Heart right ventricle (tissue), 16 donors: Measurements from ENCODE around the gene GALNT3. TPM values are rescaled to one million over a fixed set of nuclear protein-coding genes. Genes with fewer than 3 reads are reported as not detected.

ENCODE experiments used
- ATAC-seq, 8 donors: fragments of 200-7000 bp; cut with Tn5 transposase; one replicate each; pipeline ENCODE4 v1.9.1; 2020; ENCODE audit warnings: mild to moderate bottlenecking in 8 of 8, moderate library complexity in 8 of 8, moderate number of reproducible peaks in 1 of 8
- DNase-seq, 2 donors: peaks; one replicate each; pipeline ENCODE4 v3.0.0-alpha.2; 2020
- H3K27ac ChIP-seq, 10 donors: fragments of 200-600 bp; sonication (generic) in 2 of 10; one replicate each; pipeline versions ENCODE4 v1.5.0 to v1.8.0; 2020 to 2022; ENCODE audit warnings: mild to moderate bottlenecking in 3 of 10
- H3K27me3 ChIP-seq, 7 donors: fragments of 200-600 bp; one replicate each; pipeline ENCODE4 v1.8.0; 2021 to 2022; ENCODE audit warnings: mild to moderate bottlenecking in 2 of 7
- H3K36me3 ChIP-seq, 9 donors: fragments of 200-600 bp; sonication (generic) in 1 of 9; one replicate each; pipeline versions ENCODE4 v1.5.0 to v1.8.0; 2020 to 2022; ENCODE audit warnings: mild to moderate bottlenecking in 2 of 9
- H3K4me1 ChIP-seq, 9 donors: fragments of 200-600 bp; sonication (generic) in 1 of 9; one replicate each; pipeline versions ENCODE4 v1.5.0 to v1.8.0; 2020 to 2022; ENCODE audit warnings: mild to moderate bottlenecking in 4 of 9
- H3K4me3 ChIP-seq, 10 donors: fragments of 200-600 bp; sonication (generic) in 2 of 10; one replicate each; pipeline versions ENCODE4 v1.5.0 to v1.8.0; 2020 to 2022; ENCODE audit warnings: mild to moderate bottlenecking in 7 of 10, moderate library complexity in 2 of 10
- H3K9me3 ChIP-seq, 11 donors: fragments of 200-600 bp in 10 of 11; sonication (generic) in 2 of 11; one replicate each; pipeline versions ENCODE4 v1.5.0 to v1.8.0; 2013 to 2022; ENCODE audit warnings: mild to moderate bottlenecking in 2 of 11, control low read depth in 1 of 11, moderate library complexity in 1 of 11
- CTCF ChIP-seq, 9 donors: fragments of 200-600 bp; sonication (generic) in 2 of 9; IDR thresholded peaks; one replicate each; pipeline versions ENCODE4 v1.5.0 to v1.8.0; 2021 to 2022; ENCODE audit warnings: antibody characterized with exemption in 9 of 9, mild to moderate bottlenecking in 5 of 9, moderate library complexity in 1 of 9
- WGBS, 2 donors: extraction: QIAGEN DNeasy Blood & Tissue Kit; methylation state at CpG; one replicate each; pipeline ENCODE4 v1.1.7; 2013; ENCODE audit warnings: inconsistent platforms in 1 of 2; 5-methylcytosine and 5-hydroxymethylcytosine counted together
- intact Hi-C, 10 donors: fragments of 100-400 bp; cut with DNase I; formaldehyde crosslinking; loops; one replicate each; pipeline versions ENCODE4 v1.11.1 to v1.14.2; 2022
- polyA plus RNA-seq, 2 donors: library from polyadenylated mRNA; stranded (reverse); fragments of 200-250 nt; gene quantifications; one replicate each; pipeline ENCODE4 v1.2.3, GENCODE V29; 2013
- total RNA-seq, 10 donors: library from RNA; stranded (reverse); fragmentation: NEBNext Ultra II Directional in 3 of 10; extraction: Animal tissue kit (Norgen Biotek cat#: 25700) in 3 of 10; gene quantifications; one replicate each; pipeline versions ENCODE4 v1.2.1 to v1.2.4, GENCODE V29; 2021 to 2023
- donor health status: Arrhythmogenic right ventricular cardiomyopathy.
- donor health status: ischemic (EF 13 %, LVEDD 7.1; RV severe dilation, severe dysfunction).
- donor health status: healthy with polysubstance abuse.
- donor health status: DM: no; HTN: yes; CAD: no.
- donor health status: DM: no; HTN: no; CAD: no.
- donor health status: ischemic (EF 25% LVEDD 6.9; RV normal size, moderate dysfunction).
- donor health status: ischemic (EF 25% LVEDD 5.7; RV mildly dilated, moderate dysfunction).
- donor health status: healthy.
- donor health status: DM: yes; HTN: yes; CAD: no.
- donor health status: Ischemic cardiomyopathy.
- donor health status: ischemic (EF 35%, LVEDD 5.7; RV mildly dilated, moderate dysfunction).
- donor health status: nonischemic (EF 11% LVEDD 7.7; RV severe dilation, severe dysfunction).
- donor health status: DM: yes; HTN: yes; CAD: no.
- donor health status: PGD.
- donor health status: ischemic (EF 29% LVEDD 5.4; RV normal size, mild dysfunction).
- donor health status: nonischemic (EF 23%, LVEDD 6.1; RV moderate dilation, normal function).

GALNT3 gene
- total and polyA plus RNA-seq, 12 donors = 0.13 to 1.1 (median 0.27) TPM; not detected in 2

- no peaks in the 10 kb centered on the region for H3K36me3 ChIP-seq
- TF ChIP-seq CTCF (IDR thresholded peaks at IDR 0.05) = no peak
- ATAC-seq (no peak), DNase-seq (no peak)
- H3K27ac ChIP-seq = no peak overlapping the region
- 62 to 64% methylated on average over 1 of the region's 1 CpG for WGBS, 2 donors
- H3K4me3 ChIP-seq = no peak overlapping the region
- peaks cover 5 to 24% (median 16%) of the 10 kb centered on the region in 9 donors for H3K4me1 ChIP-seq
- no peaks in the 10 kb centered on the region for H3K9me3 ChIP-seq
- intact Hi-C loops = no loop called here
- peaks cover 16 to 38% (median 34%) of the 10 kb centered on the region in 7 donors for H3K27me3 ChIP-seq
Measured at GRCh38 chr2:165796129-165796528, 2.1 kb upstream of the GALNT3 start.

GRCh38 chr2:165795011-165795410, 964 bp upstream of the GALNT3 start:
- peak overlapping the region in 5 of 10 donors; percentile 51 to 70 (median 55) for H3K4me3 ChIP-seq
- H3K4me1 ChIP-seq = peaks cover 5 to 24% (median 16%) of the 10 kb centered on the region in 9 donors
- no peak for ATAC-seq
- TF ChIP-seq CTCF (IDR thresholded peaks at IDR 0.05) = no peak
- intact Hi-C loops = no loop called here
- H3K9me3 ChIP-seq = no peaks in the 10 kb centered on the region
- no peak for DNase-seq
- 38 to 40% methylated on average over 2 of the region's 2 CpGs for WGBS, 2 donors
- peak overlapping the region in 1 of 10 donors; percentile 83 for H3K27ac ChIP-seq
- H3K36me3 ChIP-seq = no peaks in the 10 kb centered on the region
- H3K27me3 ChIP-seq = peaks cover 16 to 43% (median 36%) of the 10 kb centered on the region in 7 donors

- H3K27me3 ChIP-seq = peaks cover 16 to 43% (median 36%) of the 10 kb centered on the region in 7 donors
- intact Hi-C loops = no loop called here
- ATAC-seq (peak in 7 of 8 donors; percentile 26 to 84 (median 65)), DNase-seq (peak; percentile 4 to 8)
- no peaks in the 10 kb centered on the region for H3K36me3 ChIP-seq
- H3K9me3 ChIP-seq = no peaks in the 10 kb centered on the region
- peak overlapping the region in 1 of 10 donors; percentile 83 for H3K27ac ChIP-seq
- TF ChIP-seq CTCF (IDR thresholded peaks at IDR 0.05) = no peak
- peaks cover 5 to 24% (median 16%) of the 10 kb centered on the region in 9 donors for H3K4me1 ChIP-seq
- H3K4me3 ChIP-seq = peak overlapping the region; percentile 29 to 70 (median 50)
- 7 to 8% methylated on average over 18 of the region's 18 CpGs for WGBS, 2 donors
Measured at GRCh38 chr2:165794536-165794928, 485 bp upstream of the GALNT3 start.

GRCh38 chr2:165793161-165793778, 777 bp downstream of the GALNT3 start:
- intact Hi-C loops = no loop called here
- Histone ChIP-seq H3K9me3 (no peaks in the 10 kb centered on the region), H3K4me1 (peaks cover 5 to 24% (median 16%) of the 10 kb centered on the region in 9 donors), H3K27me3 (peaks cover 16 to 43% (median 36%) of the 10 kb centered on the region in 7 donors), H3K4me3 (peak overlapping the region; percentile 29 to 70 (median 50)), H3K27ac (peak overlapping the region in 1 of 10 donors; percentile 83), H3K36me3 (no peaks in the 10 kb centered on the region)
- DNase-seq (peak; percentile 2 to 10), ATAC-seq (peak in 3 of 8 donors; percentile 19 to 53 (median 24))
- 10 to 13% methylated on average over 35 of the region's 35 CpGs for WGBS, 2 donors
- no peak for TF ChIP-seq CTCF (IDR thresholded peaks at IDR 0.05)
